ENCODE results near the gene KIAA1614.
"Not testable (repeated sequence)": the region's sequence is repeated elsewhere in the genome, so short reads cannot be mapped to it uniquely, and the experiment has no call there.

Gene KIAA1614

DNA sequence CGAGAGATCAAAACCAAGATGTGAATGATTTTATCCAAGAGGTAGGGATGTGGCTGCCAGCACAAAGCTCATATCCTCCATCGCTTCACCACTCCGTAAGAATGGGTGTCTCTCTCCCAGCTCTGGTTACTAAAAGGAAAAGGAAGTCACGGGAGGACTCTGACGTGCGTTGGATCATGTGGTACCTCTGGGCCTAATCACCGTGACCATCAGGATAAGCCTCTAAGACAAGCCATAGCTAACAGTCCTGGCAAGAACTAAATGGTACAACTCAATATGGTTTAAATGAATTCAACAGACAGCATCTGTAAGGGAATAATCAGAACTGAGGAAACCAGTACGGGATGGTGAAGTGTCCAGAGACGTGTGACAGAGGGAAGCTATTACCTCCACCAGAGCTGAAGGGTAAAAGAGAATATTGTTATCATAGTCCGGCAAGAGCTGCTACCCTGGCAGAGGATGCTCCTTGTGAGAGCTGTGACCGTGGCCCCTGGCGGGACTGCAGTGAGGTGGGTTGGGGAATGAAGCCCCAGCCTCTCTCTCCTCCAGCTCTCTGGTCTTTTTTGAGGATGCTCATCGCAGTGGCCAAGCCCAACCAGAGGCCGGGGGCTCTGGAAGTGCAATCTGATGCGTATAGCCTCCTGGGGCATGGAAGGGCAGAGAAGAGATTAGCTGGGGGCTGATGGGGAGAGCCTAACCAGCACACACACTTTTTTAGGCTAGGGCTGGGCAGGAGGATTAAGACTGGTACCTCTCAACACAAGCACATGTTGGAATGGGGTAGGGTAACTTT, 54.2 kb downstream of the KIAA1614 start:
- no peak for FAIRE-seq

DNA sequence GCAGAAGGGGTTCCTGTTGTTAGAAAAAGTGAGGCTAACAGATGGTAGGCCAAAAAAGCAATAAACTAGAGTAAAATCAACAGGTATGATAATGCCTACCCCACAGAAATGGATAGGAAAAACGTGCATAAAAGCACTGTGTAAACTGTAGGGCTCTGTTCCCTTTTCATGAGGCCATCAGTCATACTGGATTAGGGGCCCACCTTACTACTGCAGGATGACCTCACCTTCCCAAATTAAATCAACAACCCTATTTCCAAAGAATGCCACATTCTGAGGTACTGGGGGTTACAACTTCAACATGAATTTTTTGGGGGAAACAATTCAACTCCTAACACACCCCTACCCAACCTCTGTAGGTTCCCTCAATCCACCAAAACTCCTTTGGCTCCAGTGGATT, 54.9 kb downstream of the KIAA1614 start:
- FAIRE-seq: no peak

DNA sequence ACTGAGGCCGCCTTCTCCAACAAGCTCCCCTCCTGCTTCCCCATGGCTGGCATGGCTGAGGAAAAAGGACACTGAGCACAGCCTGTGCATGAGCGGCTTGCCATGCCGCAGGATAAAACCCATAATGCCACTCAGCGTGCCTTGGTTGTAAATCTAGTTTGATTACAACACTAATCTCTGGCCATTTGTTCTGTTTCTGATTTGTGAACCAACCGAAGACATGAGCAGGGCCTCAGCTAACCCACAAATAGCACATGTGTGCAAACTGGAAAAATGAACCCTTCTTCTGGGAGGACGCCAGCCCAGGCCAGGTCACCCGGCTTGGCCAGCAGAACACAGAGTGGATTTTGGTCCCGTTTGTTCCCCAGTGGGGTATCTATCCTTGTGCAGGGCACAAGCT, 56.1 kb downstream of the KIAA1614 start:
- not testable (repeated sequence) for FAIRE-seq

DNA sequence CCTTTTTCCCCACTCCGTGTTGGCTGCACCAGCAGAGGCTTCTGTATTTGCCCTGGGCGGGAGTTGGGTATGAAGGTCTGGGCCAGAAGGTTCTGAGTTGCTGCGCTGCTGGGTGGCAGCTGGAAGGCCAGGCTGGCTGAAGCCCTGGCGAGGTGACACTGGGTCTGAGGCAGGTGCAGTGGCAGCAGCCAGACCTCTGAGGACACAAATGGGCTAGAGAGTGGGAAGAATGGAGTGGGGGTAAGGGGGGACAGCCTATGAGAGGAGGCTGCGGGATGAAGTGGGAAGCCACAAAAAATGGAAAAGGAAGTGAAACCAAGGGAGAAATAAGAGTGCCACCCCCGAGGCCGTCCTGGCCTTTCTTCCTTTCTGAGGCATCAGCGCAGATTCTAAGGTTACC, 56.7 kb downstream of the KIAA1614 start:
- no peak for FAIRE-seq

DNA sequence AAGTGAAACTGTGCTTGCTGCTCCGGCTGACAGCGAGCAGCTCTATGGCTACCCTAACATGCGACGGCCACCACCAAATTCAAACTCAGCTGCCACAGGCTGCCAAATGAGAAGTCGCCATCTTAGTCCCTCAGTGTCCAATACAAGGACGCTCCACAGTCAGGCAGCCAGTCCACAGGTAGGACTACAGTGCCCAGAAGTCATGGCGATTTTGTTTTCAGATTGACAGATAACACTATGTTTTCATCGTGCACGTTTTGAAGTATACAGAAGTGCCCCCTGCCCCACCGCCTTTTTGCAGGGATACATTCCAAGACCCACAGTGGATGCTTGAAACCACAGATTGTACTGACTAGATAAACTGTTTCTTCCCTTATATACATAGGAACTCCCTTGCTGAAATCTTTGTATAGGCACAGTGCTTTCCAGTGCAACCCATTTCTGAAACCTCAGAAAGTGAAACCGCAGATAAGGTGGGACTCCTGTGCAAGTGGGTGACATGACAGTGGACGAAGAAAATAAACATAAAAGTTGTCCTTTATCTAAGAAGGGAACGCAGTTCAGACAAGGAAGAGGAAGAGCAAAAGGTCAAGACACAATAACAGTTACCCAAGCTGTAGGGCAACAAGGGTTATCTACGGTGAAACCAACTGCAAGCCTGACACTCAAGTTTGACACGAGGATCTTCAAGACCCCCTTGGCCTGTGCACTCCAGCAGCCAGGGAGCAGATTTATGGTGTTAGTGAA, 57.8 kb downstream of the KIAA1614 start:
- no peak for FAIRE-seq

DNA sequence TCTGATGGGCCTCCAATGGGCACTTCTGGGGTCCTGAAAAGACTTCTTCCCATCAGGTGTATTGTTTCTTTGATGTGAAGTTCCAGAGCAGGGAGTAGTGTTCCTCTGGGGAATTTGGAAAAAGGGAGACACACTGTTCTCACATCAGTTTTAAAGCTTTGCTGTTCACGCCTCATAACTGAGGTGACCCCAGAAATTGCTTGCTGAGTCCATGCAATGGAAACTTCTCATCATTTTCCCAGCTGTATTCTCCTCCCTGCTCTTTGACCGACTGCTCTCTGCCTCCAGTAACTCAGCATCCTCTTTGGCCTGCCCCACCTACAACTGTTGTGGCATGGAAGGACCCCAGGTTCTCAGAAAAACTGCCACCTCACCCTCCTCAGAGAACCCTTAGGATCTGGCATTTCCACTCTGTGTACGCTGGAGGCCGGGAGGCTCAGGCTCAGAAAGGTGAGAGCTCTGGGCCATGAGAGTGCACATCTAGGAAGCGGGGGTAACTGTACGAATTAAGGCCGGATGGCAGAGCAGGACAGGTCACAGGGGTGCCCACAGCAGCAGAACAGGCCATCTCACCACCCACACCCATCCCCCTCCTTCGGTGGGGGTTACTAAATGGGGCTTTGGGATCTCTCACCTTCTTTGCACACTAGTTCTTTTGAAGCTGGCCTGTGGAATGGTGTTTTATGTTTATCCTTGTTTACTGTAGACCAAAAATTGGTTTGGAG, 58.7 kb downstream of the KIAA1614 start:
- FAIRE-seq: no peak

DNA sequence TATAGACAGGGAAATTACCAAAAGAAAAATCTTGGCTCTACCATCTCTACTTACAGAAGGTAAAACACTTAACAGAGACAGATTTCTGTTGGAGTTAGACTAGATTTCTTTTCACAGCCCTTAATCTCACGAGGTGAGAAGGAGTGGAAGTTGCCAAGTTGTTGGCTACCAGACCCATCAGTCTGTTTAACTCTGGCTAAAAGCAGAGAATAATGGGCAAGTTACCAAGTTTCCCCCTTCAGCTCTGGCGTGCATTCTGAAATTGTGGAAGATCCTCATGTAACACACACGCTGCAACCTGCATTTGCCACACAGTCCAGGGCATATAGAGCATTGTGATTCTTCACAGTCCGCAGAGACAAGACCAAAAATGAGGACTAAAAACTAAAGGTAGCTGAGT, 60.7 kb downstream of the KIAA1614 start:
- FAIRE-seq: no peak

DNA sequence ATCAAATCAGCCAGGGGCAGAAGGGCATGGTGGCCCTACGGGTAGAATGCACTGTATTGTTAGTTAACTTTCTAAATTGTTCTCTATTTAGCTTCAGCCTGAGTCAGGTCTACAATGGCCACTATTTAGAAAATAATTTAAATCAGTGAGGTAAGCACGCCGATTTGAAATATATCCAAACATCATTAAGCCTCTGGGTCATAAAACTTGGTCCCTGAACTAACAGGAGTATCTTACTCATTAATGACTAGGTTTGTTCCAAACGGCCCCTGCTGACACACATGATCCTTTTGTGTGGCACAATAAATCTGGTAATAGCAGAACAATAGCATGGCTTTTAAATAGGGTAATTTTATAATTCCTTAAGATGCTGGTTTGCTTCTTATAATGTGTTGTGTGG, 61.5 kb downstream of the KIAA1614 start:
- FAIRE-seq: peak; percentile 66

DNA sequence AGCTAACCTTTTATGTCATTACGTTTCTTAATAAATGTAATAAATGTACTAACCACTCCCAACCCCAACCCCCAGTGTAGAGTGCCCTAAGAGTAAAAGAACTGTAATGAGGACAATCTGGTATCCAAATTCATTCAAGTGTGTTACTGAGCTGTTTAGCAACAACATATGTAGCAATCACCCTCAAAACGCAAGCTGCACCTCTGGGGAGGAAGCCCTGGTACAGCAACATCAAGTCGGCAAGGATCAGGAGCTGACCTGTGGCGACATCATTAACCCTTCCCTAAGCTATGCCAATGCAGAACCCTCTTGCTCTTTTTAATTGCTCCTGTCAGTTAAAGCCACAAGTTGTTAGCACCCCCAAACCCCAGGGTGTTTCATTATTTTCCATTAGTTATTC, 62.9 kb downstream of the KIAA1614 start:
- no peak for FAIRE-seq

DNA sequence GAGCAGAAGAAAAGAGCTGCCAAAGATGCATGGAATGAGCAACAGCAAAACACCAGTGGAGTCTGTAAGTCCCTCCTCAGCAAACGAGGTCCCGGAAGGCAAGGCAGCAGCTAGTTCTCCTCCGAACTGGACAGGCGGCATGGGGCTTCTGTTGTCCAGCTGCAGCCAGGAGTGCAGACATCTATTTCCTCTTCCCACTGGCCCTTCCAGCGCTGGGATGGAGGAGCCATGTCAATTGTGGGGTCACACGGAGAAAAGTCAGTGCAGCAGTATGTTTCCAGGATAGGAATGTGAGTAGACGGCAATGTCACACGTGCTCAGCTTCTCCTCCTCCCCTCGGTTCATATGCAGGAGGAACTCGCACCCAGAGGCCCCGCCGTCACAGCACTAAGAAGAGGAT, 63.5 kb downstream of the KIAA1614 start:
- no peak for FAIRE-seq

DNA sequence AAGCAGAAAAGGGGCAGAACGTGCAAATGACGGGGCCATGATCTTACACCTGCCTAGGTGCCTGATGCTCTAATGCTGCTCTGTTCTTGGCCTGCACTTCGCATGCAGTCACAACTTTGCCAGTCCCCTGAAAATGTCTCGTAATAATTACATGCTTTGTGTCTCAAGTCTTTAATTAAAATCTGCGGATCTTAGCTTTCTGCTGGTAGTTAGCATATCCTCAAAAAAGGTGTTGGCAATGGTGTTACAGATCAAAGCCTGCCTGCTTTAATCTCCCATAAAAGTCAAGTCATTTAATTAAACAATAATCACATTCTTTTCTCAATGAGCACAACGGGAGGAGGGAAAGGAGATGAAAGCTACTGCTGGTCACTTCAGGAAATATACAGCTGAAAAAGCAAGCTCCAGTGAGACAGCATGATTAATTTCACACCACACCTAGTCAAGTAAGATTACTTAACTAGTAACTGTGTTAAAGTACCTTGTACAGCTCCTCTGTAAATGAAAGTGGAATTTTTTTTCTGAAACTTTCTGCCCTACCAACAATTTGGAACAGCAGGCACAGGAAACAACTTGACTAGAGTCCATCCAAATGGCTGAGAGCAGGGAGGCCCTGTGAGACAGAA, 64.1 kb downstream of the KIAA1614 start:
- FAIRE-seq: no peak

DNA sequence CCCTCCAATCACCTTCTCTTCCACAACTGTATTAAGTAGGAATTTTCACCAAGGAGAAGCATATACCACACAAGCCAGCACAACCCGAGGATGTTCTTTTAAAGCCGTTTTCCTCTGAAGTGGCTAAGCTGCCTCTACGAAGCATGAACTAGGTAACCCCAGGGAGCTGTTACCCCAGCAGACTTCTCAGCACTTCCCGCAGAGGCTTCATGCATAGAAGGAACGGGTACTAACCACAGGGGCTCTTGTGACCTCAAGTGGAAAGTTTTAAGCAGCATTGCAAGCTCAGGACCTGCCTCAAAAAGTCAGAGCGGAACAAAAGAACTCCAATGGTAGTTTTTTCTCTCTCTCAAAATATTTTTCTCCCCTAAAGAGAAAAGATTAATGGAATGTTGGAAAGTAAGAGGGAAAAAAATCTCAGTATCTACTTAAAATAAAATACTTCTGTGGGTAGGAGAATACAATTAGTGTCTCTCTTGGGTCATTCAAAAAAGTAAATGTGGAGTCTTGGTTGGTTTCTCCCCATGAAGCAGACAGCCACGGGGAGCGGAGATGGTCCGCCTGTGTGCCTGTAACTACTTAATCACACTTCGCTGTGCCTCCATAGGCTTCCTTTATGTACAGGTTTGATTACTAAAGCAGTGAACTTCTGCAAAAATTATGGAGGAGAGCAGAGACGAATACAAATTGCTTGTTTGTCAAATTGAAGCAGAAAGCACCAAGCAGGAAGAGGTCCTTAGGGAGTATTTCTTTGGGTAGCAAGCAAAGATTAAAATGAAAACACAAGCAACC, 69.1 kb downstream of the KIAA1614 start:
- no peak for FAIRE-seq

DNA sequence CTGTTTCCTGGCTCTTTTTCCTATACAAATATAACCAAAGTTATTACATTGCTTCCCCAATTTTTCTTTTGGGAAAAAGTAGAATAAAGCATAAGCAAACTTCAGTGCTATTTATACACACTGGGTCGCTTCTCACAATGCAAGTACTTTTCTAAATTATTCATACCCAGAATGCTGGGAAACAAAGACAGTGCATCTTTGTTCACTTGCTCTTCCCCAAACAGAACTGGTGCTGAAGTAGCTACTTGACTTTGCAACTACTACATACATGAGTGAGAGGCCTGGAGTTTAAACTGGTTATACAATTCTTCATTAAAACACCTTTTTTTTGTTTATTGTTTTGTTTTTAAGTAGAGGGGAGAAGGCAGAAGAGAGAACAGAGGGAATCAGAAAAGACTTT, 69.7 kb downstream of the KIAA1614 start:
- FAIRE-seq: no peak

DNA sequence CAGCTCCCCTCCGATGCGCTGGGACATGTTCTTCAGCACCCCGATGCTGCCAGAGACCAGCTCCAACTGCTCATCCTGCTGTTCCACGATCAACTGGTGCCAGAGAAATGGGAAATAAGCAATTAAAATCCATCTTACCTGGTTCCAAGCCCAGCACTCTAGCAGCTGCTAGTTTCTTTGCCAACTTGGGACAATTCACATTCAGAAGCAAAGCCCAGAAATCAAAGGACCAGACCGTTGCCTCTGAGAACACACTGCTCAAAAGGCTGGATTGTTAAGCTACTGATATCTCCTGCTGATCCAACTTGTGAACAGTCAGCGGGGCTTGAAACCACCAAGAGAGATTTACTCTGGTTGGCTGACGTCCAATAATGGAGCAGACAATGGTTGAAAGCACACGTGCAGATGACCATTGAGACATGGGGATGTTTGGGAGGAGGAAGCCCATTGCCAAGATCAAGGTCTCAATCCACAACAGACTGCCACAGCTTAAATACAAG, 75.6 kb downstream of the KIAA1614 start:
- no peak for FAIRE-seq

DNA sequence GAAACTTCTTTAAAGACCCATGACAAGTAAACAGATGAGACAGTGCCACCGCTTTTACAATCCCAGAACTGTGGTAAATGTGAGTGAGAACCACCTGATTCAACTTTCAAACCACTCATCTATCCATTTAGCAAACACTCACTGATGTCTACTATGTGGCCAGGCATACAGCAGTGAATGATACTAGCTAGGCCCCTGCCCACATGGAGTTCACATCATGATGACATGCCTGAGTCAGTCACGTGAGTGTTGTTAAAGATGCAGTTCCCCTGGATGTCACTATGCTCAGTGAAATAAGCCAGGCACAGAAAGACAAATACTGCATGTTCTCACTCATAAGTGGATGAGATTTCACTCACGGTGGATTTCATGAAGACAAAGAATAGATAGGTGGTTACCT, 81.6 kb downstream of the KIAA1614 start:
- no peak for FAIRE-seq

DNA sequence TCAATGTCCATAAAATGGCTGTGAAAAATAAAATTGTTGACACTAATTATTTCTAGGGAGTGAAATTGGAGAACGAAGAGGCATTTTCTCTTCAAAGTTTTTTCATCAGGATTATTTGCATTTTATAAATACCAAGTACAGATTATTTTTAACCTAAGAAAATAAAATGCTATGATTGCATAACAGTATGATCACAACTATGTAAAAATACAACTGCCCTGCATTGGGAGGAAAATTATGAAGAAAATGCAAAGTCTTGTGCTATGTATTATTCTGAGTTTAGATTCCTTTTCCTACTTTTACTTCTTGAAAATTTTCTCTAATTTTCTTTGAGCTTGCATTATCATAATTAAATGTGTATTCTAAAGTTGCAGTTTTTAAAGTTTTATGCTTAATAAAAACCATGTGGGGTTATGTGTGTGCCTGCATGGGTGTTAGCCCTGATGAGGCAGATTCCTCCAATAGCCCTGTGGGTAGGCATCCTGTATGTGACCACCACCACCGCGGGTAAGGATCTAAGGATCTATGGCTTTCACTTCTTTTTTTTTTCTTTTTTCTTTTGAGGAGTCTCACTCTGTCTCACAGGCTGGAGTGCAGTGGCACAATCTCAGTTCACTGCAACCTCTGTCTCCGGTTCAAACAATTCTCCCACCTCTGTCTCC, 85.3 kb downstream of the KIAA1614 start:
- no peak for FAIRE-seq
